Lung (tissue), 16 donors: ENCODE data around the gene GPR155. TPM values are rescaled to one million over a fixed set of nuclear protein-coding genes. Genes with fewer than 3 reads are reported as not detected.
A peak's percentile ranks its signal among the peaks of the same experiment; 100 is the strongest.

ENCODE experiments used
- ATAC-seq: fragments of 200-7000 bp; cut with Tn5 transposase; one replicate; pipeline ENCODE4 v1.9.1; 2020; ENCODE audit warnings: moderate number of reproducible peaks; ENCODE audit not compliant: insufficient read depth, low FRiP score
- DNase-seq, 3 donors: peaks; one replicate each; pipeline ENCODE4 v3.0.0-alpha.2; 2013 to 2017
- H3K27ac ChIP-seq, 2 donors: one replicate each; pipeline ENCODE4 v1.5.1; 2013; ENCODE audit warnings: mild to moderate bottlenecking in 2 of 2, moderate library complexity in 2 of 2, control low read depth in 1 of 2, inconsistent platforms in 1 of 2, low read depth in 1 of 2, low read length in 1 of 2
- H3K27me3 ChIP-seq, 3 donors: one replicate each; pipeline ENCODE4 v1.5.1; 2013; ENCODE audit warnings: low read length in 2 of 3; ENCODE audit not compliant: control insufficient read depth in 3 of 3, insufficient read depth in 3 of 3
- H3K36me3 ChIP-seq, 4 donors: one replicate each; pipeline ENCODE4 v1.5.1; 2013; ENCODE audit warnings: low read length in 4 of 4, mild to moderate bottlenecking in 1 of 4, moderate library complexity in 1 of 4; ENCODE audit not compliant: control insufficient read depth in 4 of 4, insufficient read depth in 4 of 4
- H3K4me1 ChIP-seq, 5 donors: one replicate each; pipeline ENCODE4 v1.5.1; 2013; ENCODE audit warnings: low read length in 5 of 5, mild to moderate bottlenecking in 2 of 5, moderate library complexity in 1 of 5; ENCODE audit not compliant: control insufficient read depth in 5 of 5, insufficient read depth in 5 of 5
- H3K4me3 ChIP-seq: one replicate; pipeline ENCODE4 v1.5.1; 2013; ENCODE audit warnings: mild to moderate bottlenecking, control low read depth, moderate library complexity
- H3K9ac ChIP-seq, 2 donors: one replicate each; pipeline ENCODE4 v1.5.1; 2013; ENCODE audit warnings: low read length in 2 of 2, control low read depth in 1 of 2; ENCODE audit not compliant: insufficient read depth in 1 of 2
- H3K9me3 ChIP-seq, 4 donors: one replicate each; pipeline ENCODE4 v1.5.1; 2013; ENCODE audit warnings: low read length in 3 of 4, mild to moderate bottlenecking in 1 of 4, moderate library complexity in 1 of 4; ENCODE audit not compliant: control insufficient read depth in 4 of 4, insufficient read depth in 3 of 4
- CTCF ChIP-seq: IDR thresholded peaks from 2 replicates; pipeline ENCODE4 v1.5.1; 2012; ENCODE audit warnings: mild to moderate bottlenecking; ENCODE audit errors: control extremely low read depth, extremely low read depth
- WGBS, 2 donors: extraction: QIAGEN DNeasy Blood & Tissue Kit; methylation state at CpG; one replicate each; pipeline ENCODE4 v1.1.7; 2013; 5-methylcytosine and 5-hydroxymethylcytosine counted together
- long read RNA-seq, 5 donors: transcript quantifications; one replicate each; lab custom pipeline, GENCODE V29; 2026
- polyA plus RNA-seq, 2 donors: library from polyadenylated mRNA; stranded (reverse); fragments of 200-250 nt; gene quantifications; one replicate each; pipeline ENCODE4 v1.2.1, GENCODE V29; 2013
- total RNA-seq, 2 donors: library from RNA; depleted of rRNA in 1 of 2; stranded (reverse); fragments of >200 nt in 1 of 2; gene quantifications; one replicate each; pipeline ENCODE4 v1.2.1, GENCODE V29; 2014 to 2021
- donor health status: control.
- donor health status: control.
- donor health status: Bipolar disorder and iron deficiency.
- donor health status: healthy.
- donor health status: DM: yes; HTN: yes; CAD: no.

Gene GPR155
- 1 to 10 TPM; 3.3 to 5.7 TPM for total RNA-seq
- polyA plus RNA-seq, result 1 to 10 TPM in 1 of 2 donors, under 1 TPM in 1; 0.65 to 1.7 TPM
- long read RNA-seq, donor 1, full-length matches to known transcripts, result 1 of 1 reads
- long read RNA-seq, donor 1, partial matches to known transcripts, result 0 of 1 reads
- long read RNA-seq, donor 1, other reads (novel, unspliced or antisense), result 0 of 1 reads
- long read RNA-seq, donor 2, result 0 reads
- long read RNA-seq, donor 3, result 0 reads
- long read RNA-seq, donor 4, result 0 reads
- long read RNA-seq, donor 5, result 0 reads

GRCh38 chr2:174486563-174487107 lies at the start of gene GPR155:
TSS of gene GPR155 (minus strand) at chr2:174487029. CDS start at chr2:174481956, 5,073 bp downstream.
- H3K36me3 ChIP-seq, result peaks cover 0 to under 1% (median 0%) of the 10 kb centered on the region in 4 donors
- 1% methylated on average over 33 to 41 of the region's 42 CpGs for WGBS, 2 donors
- H3K4me1 ChIP-seq, result peaks cover 0 to 11% (median 0%) of the 10 kb centered on the region in 5 donors
- no peak for TF ChIP-seq CTCF
- ATAC-seq (peak; percentile 43), DNase-seq (peak; percentile 72 to 79 (median 76))
- H3K27me3 ChIP-seq, result no peaks in the 10 kb centered on the region
- H3K9ac ChIP-seq, result peak within 1 kb of the TSS in 1 of 2 donors; percentile 72
- H3K9me3 ChIP-seq, result no peaks in the 10 kb centered on the region
- H3K27ac ChIP-seq, result peak within 1 kb of the TSS; percentile 82 to 86
- H3K4me3 ChIP-seq, result peak within 1 kb of the TSS; percentile 76

GRCh38 chr2:174535757-174536703 lies 49.2 kb upstream of the GPR155 start:
- no peaks in the 10 kb centered on the region for H3K9me3 ChIP-seq
- H3K9ac ChIP-seq, result no peak overlapping the region
- 90 to 91% methylated on average over 11 of the region's 11 CpGs for WGBS, 2 donors
- DNase-seq (no peak), ATAC-seq (no peak)
- no peak for TF ChIP-seq CTCF
- no peak overlapping the region for H3K4me3 ChIP-seq
- H3K27me3 ChIP-seq, result no peaks in the 10 kb centered on the region
- no peaks in the 10 kb centered on the region for H3K36me3 ChIP-seq
- no peak overlapping the region for H3K27ac ChIP-seq
- no peaks in the 10 kb centered on the region for H3K4me1 ChIP-seq

- DNase-seq, result no peak
These were observed 48.3 kb upstream of the GPR155 start for GRCh38 chr2:174535083-174535482.

More at GRCh38 chr2:174535083-174535482, 48.3 kb upstream of the GPR155 start:
- no peak for ATAC-seq
- no peak overlapping the region for H3K27ac ChIP-seq
- no peaks in the 10 kb centered on the region for H3K36me3 ChIP-seq
- WGBS, 2 donors, result 79 to 83% methylated on average over 3 of the region's 3 CpGs
- no peaks in the 10 kb centered on the region for H3K27me3 ChIP-seq
- H3K4me1 ChIP-seq, result no peaks in the 10 kb centered on the region
- no peak overlapping the region for H3K9ac ChIP-seq
- no peaks in the 10 kb centered on the region for H3K9me3 ChIP-seq
- TF ChIP-seq CTCF, result no peak
- H3K4me3 ChIP-seq, result no peak overlapping the region
